Trophoblast cell (in vitro differentiated cells and primary cell): ENCODE results near the gene TEC.
A peak's percentile ranks its signal among the peaks of the same experiment; 100 is the strongest.
"Not testable (repeated sequence)": the region's sequence is repeated elsewhere in the genome, so short reads cannot be mapped to it uniquely, and the experiment has no call there.

Source experiments
- DNase-seq, 2 donors: peaks; one replicate each; pipeline ENCODE4 v3.0.0-alpha.2; 2016
- H2AFZ ChIP-seq: 2 replicates; pipeline ENCODE4 v1.6.1; 2013; ENCODE audit warnings: low read length, moderate library complexity, mild to moderate bottlenecking; ENCODE audit not compliant: insufficient read depth, poor library complexity
- H2AK5ac ChIP-seq: 2 replicates; pipeline ENCODE4 v1.6.1; 2013; ENCODE audit warnings: mild to moderate bottlenecking, low read length
- H2BK120ac ChIP-seq: 2 replicates; pipeline ENCODE4 v1.6.1; 2013; ENCODE audit warnings: low read length, mild to moderate bottlenecking, moderate library complexity; ENCODE audit not compliant: insufficient read depth, poor library complexity
- H2BK12ac ChIP-seq: 2 replicates; pipeline ENCODE4 v1.6.1; 2013; ENCODE audit warnings: mild to moderate bottlenecking, low read length, moderate library complexity
- H2BK5ac ChIP-seq: 2 replicates; pipeline ENCODE4 v1.6.1; 2013; ENCODE audit warnings: low read length, low read depth, moderate library complexity, mild to moderate bottlenecking; ENCODE audit not compliant: poor library complexity
- H3K14ac ChIP-seq: 2 replicates; pipeline ENCODE4 v1.6.1; 2013; ENCODE audit warnings: mild to moderate bottlenecking, low read length
- H3K18ac ChIP-seq: 2 replicates; pipeline ENCODE4 v1.6.1; 2013; ENCODE audit warnings: mild to moderate bottlenecking, low read length
- H3K23ac ChIP-seq: 2 replicates; pipeline ENCODE4 v1.6.1; 2013; ENCODE audit warnings: low read length
- H3K27ac ChIP-seq: 2 replicates; pipeline ENCODE4 v1.5.1; 2013; ENCODE audit warnings: low read depth, mild to moderate bottlenecking, inconsistent platforms, low read length, moderate library complexity
- H3K27me3 ChIP-seq: 2 replicates; pipeline ENCODE4 v1.6.1; 2013; ENCODE audit warnings: inconsistent platforms, mild to moderate bottlenecking, low read length, moderate library complexity; ENCODE audit not compliant: insufficient read depth
- H3K36me3 ChIP-seq, 2 experiments: 1 replicate in 1 of 2; 2 replicates in 1 of 2; pipeline ENCODE4 v1.6.1; 2013; ENCODE audit warnings: low read length in 2 of 2, mild to moderate bottlenecking in 2 of 2, moderate library complexity in 1 of 2; ENCODE audit not compliant: insufficient read depth in 2 of 2, control insufficient read depth in 1 of 2
- H3K4ac ChIP-seq: 2 replicates; pipeline ENCODE4 v1.6.1; 2013; ENCODE audit warnings: low read depth, mild to moderate bottlenecking, low read length, moderate library complexity
- H3K4me1 ChIP-seq, 2 experiments: 1 replicate in 1 of 2; 2 replicates in 1 of 2; pipeline ENCODE4 v1.6.1; 2013; ENCODE audit warnings: low read length in 2 of 2, mild to moderate bottlenecking in 2 of 2, moderate library complexity in 1 of 2; ENCODE audit not compliant: insufficient read depth in 2 of 2, control insufficient read depth in 1 of 2
- H3K4me2 ChIP-seq: 2 replicates; pipeline ENCODE4 v1.6.1; 2013; ENCODE audit warnings: inconsistent platforms, mild to moderate bottlenecking, low read length, moderate library complexity
- H3K4me3 ChIP-seq: 2 replicates; pipeline ENCODE4 v1.5.1; 2013; ENCODE audit warnings: mild to moderate bottlenecking, low read depth, low read length, inconsistent platforms
- H3K79me1 ChIP-seq: one replicate; pipeline ENCODE4 v1.6.1; 2013; ENCODE audit warnings: low read length
- H3K79me2 ChIP-seq: 2 replicates; pipeline ENCODE4 v1.6.1; 2013; ENCODE audit warnings: low read length, mild to moderate bottlenecking; ENCODE audit not compliant: control insufficient read depth, insufficient read depth, poor library complexity
- H3K9ac ChIP-seq: 2 replicates; pipeline ENCODE4 v1.6.1; 2013; ENCODE audit warnings: mild to moderate bottlenecking, low read length
- H3K9me3 ChIP-seq: 2 replicates; pipeline ENCODE4 v1.6.1; 2013; ENCODE audit warnings: low read depth, mild to moderate bottlenecking, control low read depth, inconsistent platforms, low read length; ENCODE audit not compliant: insufficient read depth
- H4K12ac ChIP-seq: 2 replicates; pipeline ENCODE4 v1.6.1; 2013; ENCODE audit warnings: low read depth, mild to moderate bottlenecking, low read length, moderate library complexity
- H4K8ac ChIP-seq: 2 replicates; pipeline ENCODE4 v1.6.1; 2013; ENCODE audit warnings: low read depth, mild to moderate bottlenecking, low read length, moderate library complexity
- H4K91ac ChIP-seq: one replicate; pipeline ENCODE4 v1.6.1; 2013; ENCODE audit warnings: low read depth, mild to moderate bottlenecking, low read length, moderate library complexity
- WGBS: extraction: QIAGEN DNeasy Blood & Tissue Kit; methylation state at CpG from one replicate; pipeline ENCODE4 v1.1.7; 2013; ENCODE audit warnings: missing lambda C conversion rate; ENCODE audit not compliant: insufficient read length, insufficient coverage; ENCODE audit errors: extremely low coverage; 5-methylcytosine and 5-hydroxymethylcytosine counted together

Gene TEC

DNA sequence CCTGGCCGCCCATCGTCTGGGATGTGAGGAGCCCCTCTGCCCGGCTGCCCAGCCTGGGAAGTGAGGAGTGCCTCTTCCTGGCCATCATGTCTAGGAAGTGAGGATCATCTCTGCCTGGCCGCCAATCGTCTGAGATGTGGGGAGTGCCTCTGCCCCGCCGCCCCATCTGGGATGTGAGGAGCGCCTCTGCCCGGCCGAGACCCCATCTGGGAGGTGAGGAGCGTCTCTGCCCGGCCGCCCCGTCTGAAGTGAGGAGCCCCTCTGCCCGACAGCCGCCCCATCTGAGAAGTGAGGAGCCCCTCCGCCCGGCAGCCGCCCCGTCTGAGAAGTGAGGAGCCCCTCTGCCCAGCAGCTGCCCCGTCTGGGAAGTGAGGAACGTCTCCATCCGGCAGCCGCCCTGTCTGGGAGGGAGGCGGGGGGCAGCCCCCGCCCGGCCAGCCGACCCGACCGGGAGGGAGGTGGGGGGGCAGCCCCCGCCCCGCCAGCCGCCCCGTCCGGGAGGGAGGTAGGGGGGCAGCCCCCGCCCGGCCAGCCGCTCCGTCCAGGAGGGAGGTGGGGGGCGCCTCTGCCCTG is 22.7 kb upstream of the TEC start:
- DNase-seq, H3K14ac ChIP-seq, H3K27me3 ChIP-seq, H3K4ac ChIP-seq, H3K27ac ChIP-seq, H4K91ac ChIP-seq, H2BK5ac ChIP-seq, H2BK12ac ChIP-seq, H4K12ac ChIP-seq, H3K4me1 ChIP-seq, H2AK5ac ChIP-seq, H3K79me1 ChIP-seq, H2AFZ ChIP-seq, H2BK120ac ChIP-seq, H3K4me3 ChIP-seq, H3K23ac ChIP-seq, H3K4me2 ChIP-seq, H3K36me3 ChIP-seq, H3K9me3 ChIP-seq, H3K18ac ChIP-seq, H3K9ac ChIP-seq, H3K79me2 ChIP-seq, H4K8ac ChIP-seq: not testable (repeated sequence)
- WGBS: no CpG with 5 or more reads among the region's 40 CpGs

DNA sequence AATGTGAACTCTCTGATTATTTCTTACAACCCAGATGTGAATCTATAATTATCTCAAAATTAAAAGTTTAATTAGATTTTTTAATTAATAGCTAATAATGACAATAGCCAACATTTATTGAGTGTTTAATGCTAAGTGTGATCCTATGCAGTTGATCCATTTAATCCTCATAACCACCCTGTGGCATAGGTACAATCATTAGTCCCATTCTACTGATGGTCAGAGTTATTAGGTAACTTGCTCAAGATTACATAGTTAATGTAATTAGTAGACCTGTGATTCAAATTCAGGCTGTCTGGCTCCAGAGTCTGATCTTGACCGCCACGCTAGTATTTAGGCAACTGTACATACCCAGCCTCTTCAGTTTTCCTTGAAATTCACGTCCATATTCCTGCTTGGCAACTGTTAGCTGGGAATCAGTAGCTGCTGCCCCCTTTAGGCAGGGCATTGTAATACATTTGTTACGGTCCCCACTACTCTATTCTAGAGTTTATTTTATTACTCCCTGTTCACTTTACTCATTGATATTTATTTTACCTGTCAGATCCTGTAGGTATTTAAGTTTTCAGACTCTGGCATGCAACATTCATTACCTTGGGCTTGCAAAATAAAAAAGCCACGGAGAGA is 20.6 kb upstream of the TEC start:
- Histone ChIP-seq H3K23ac (no peak overlapping the region), H3K14ac (no peak overlapping the region), H3K18ac (no peak overlapping the region), H2BK120ac (no peak overlapping the region), H3K4me3 (no peak overlapping the region), H2AFZ (no peak overlapping the region), H3K79me1 (no peaks in the 10 kb centered on the region), H4K12ac (no peak overlapping the region), H3K79me2 (no peaks in the 10 kb centered on the region), H3K9me3 (peaks cover 3% of the 10 kb centered on the region), H4K8ac (no peak overlapping the region), H2BK5ac (no peak overlapping the region), H3K4ac (no peak overlapping the region), H3K4me1 (no peaks in the 10 kb centered on the region), H3K9ac (no peak overlapping the region), H3K4me2 (no peak overlapping the region), H3K27ac (no peak overlapping the region), H2BK12ac (no peak overlapping the region), H4K91ac (no peak overlapping the region), H3K27me3 (no peaks in the 10 kb centered on the region), H3K36me3 (no peaks in the 10 kb centered on the region), H2AK5ac (no peak overlapping the region)
- peak; percentile 28 to 63 for DNase-seq
- no CpG with 5 or more reads among the region's 5 CpGs for WGBS

DNA sequence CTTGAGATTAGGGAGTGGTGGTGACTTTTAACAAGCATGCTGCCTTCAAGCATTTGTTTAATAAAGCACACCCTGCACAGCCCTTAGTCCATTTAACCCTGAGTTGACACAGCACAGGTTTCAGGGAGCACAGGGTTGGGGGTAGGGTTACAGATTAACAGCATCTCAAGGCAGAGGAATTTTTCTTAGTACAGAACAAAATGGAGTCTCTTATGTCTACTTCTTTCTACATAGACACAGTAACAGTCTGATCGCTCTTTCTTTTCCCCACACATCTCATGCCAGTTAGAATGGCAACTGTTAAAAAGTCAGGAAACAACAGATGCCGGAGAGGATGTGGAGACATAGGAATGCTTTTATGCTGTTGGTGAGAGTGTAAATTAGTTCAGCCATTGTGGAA is 16.4 kb upstream of the TEC start:
- H3K9ac ChIP-seq, H2BK12ac ChIP-seq, H3K4me2 ChIP-seq, H4K91ac ChIP-seq, H2AFZ ChIP-seq, H2BK120ac ChIP-seq, H3K4ac ChIP-seq, H2BK5ac ChIP-seq, DNase-seq, H3K79me1 ChIP-seq, H3K14ac ChIP-seq, H3K27me3 ChIP-seq, H3K18ac ChIP-seq, H3K23ac ChIP-seq, H2AK5ac ChIP-seq, H3K4me3 ChIP-seq, H3K4me1 ChIP-seq, H3K79me2 ChIP-seq, H3K9me3 ChIP-seq, H4K12ac ChIP-seq, H4K8ac ChIP-seq, H3K27ac ChIP-seq, H3K36me3 ChIP-seq: not testable (repeated sequence)
- no CpG with 5 or more reads among the region's 2 CpGs for WGBS

DNA sequence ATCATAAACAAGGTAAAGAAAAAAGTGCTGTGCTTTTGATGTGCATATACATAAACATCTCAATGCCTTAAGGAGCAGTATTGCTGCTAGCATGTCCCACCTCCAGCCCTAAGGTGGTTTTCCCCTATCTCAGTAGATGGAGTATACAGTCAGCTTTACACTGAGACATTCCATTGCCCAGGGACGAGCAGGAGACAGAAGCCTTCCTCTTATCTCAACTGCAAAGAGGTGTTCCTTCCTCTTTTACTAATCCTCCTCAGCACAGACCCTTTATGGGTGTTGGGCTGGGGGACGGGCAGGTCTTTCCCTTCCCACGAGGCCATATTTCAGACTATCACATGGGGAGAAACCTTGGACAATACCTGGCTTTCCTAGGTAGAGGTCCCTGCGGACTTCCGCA is 16.0 kb upstream of the TEC start:
- not testable (repeated sequence) for H2BK5ac ChIP-seq, H3K18ac ChIP-seq, H2AK5ac ChIP-seq, H3K4me1 ChIP-seq, H3K9ac ChIP-seq, H3K36me3 ChIP-seq, H3K79me2 ChIP-seq, H3K79me1 ChIP-seq, H3K27me3 ChIP-seq, H3K23ac ChIP-seq, H2BK12ac ChIP-seq, H3K4me2 ChIP-seq, H2BK120ac ChIP-seq, H4K12ac ChIP-seq, H4K8ac ChIP-seq, H2AFZ ChIP-seq, H3K27ac ChIP-seq, H4K91ac ChIP-seq, H3K4ac ChIP-seq, H3K9me3 ChIP-seq, DNase-seq, H3K4me3 ChIP-seq, H3K14ac ChIP-seq
- no CpG with 5 or more reads among the region's 5 CpGs for WGBS
